ENCODE measurements around the gene SIRPA.
"Not testable (repeated sequence)": the region's sequence is repeated elsewhere in the genome, so short reads cannot be mapped to it uniquely, and the experiment has no call there.

Gene SIRPA

DNA sequence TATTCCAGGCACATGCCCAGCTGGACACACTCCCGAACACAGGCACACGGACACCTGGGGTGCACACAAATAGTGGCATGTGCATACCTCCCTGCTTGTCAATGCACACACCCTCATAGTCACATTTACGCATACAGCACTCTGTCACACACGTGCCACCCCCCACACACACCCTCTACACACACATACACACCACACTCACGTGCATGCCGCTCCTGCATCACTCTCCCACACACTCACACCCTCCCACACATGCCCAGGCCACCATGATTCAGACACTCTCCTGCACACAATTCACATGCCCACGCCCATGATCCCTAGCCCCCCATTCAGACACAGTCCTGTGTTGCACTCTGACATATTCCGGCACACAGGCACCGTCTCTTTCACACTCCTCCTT is 13.0 kb downstream of the SIRPA start:
- no peak for DNase-seq

DNA sequence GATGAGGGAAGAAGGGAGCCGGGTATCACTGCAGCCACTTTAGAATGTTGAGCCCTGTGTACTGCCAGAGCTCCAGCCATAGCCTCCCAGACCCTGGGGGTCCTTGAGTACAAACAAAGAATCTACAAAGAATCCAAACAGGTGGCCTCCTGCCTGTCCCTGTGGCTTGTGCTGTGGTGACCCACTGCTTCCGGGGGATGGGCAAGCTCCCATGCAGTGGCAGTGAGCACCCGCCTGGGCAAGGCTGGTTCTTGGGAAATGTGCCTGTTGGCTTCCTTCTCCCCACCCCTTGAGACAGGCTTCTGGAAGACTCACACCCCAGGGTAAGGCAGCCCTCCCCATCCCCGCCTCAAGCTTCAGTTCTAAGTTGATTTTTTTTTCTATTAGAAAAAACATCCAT is 13.9 kb downstream of the SIRPA start:
- no peak for DNase-seq

DNA sequence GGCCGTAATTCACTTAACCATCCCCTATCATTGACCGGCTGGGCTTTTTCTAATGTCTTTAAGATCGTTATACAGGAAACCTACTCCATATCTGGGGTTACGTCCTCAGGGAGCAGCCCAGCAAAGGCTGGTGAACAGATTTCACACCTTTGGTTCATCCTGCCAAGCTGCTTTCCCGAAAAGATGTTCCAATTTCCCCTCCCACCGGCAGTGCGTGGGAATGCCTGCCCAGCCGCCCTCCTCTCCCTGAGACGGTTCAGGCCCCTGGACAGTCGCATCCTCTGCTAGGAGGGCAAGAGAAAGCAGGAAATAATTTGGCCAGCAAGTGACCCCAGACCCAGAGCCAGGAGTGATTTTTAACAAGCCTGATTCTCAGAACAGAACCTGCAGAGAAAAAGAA is 16.3 kb downstream of the SIRPA start:
- DNase-seq: no peak

DNA sequence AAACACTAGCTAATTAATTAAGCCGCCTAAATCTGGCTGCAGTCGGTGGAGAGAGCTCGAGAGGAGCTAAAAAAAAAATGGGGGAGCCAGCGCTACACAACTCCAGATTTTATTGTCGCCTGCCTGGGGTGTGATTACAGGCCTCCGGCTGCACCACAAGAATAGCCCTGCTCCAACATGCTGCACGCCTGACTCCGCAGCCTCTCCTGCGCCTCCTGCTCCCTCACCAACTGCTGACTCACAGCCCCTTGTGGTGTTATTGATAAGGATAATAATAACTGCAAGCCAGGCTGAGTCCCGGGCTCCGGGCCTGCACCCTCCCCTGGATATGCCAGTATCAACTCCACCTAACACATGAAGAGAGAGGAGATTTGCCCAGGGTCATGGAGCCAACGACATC is 16.8 kb downstream of the SIRPA start:
- no peak for DNase-seq

DNA sequence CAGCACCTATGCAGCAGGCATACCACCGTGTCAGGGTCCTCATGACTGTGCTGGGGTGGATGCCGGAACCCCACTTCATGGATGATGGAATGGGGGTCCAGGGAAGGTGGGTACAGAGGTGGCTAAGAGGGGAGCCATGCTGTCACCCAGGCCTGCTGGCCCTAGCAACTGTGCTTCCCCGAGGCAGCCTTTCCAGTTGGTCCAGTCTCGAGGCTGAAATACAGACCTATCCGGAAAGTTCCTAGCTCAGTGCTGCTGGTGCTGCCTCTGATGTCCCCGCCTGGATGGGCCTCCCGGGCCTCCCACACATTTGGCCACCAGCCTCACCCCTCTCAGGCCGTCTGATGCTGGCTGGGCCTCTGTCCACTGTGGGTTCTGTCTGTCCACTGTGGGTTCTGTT is 17.4 kb downstream of the SIRPA start:
- DNase-seq: no peak

DNA sequence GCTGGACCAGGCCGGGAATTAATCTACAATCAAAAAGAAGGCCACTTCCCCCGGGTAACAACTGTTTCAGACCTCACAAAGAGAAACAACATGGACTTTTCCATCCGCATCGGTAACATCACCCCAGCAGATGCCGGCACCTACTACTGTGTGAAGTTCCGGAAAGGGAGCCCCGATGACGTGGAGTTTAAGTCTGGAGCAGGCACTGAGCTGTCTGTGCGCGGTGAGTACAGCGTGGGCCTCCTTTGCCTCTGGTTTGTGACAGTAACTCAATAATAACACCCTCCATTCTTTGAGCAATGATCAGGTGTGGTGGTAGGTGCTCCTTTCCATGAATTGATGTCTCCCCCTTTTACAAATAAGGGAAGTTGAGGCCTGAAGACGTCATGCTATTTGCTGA is 20.0 kb downstream of the SIRPA start:
- not testable (repeated sequence) for DNase-seq

DNA sequence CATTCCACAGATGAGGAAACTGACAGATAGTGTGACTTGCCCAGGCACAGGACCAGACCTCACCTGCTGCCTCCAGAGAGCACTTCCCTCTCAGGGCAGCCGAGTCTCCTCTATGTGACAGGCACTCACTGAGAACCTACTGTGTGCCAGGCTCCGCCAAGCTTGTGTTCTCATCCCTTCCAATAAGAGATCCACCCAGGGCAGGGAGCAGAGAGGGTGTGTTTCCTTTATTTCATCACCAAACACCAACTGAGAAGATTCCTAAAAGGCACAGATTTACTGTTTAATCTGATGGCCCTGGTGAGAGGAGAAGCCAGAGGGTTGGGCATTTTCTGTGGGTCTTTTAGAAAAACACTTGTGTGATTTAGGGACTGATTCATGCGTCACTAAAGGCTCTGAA is 20.5 kb downstream of the SIRPA start:
- DNase-seq: no peak

DNA sequence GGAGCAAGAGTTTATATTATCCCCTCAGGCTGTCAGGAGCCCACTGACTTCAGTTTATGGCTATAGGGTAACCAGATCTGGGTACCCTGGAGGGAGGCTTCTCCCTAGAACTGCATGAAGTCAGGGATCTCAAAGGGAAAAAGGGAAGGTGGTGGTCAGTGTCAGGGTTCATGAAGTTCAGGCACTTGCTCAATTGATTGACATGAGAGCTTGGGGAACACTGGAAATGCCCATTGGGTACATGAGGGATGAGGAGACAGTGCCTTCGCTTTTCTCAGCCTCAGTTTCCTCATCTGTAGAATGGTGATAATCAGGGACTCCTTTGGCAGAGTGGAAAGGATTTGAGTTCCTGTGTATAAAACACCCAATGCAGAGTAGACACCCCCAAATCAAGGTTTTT is 22.6 kb downstream of the SIRPA start:
- no peak for DNase-seq

DNA sequence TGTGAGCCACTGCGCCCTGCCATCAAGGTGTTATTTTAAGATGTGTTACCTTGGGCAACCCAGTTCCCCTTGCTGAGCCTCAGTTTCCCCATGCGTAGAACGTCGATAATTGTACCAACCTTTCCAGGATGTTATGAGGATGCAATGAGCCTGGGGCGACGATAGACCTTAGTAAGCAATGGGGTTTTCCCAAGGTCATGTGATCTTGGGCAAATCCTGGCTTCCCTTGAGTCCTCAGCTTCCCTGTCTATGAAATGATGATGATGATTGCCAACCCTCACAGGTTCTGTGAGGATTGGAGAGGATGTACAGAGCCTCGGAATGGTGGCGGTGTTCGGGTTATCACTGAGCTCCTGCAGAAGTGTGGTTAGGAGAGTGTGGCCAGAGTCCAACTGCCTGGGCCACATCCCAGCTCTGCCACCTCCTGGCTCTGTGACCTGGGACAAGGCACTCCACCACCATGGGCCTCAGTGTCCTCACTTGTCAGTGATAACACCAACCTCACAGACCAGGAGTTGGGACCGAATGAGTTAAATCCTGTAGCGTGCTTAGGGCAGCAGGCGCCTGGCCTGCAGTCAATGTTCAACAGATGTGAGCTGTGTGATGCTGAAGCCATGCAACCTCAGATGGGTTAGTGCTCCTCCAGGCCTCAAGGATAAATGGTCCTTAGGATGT is 23.4 kb downstream of the SIRPA start:
- DNase-seq: no peak

DNA sequence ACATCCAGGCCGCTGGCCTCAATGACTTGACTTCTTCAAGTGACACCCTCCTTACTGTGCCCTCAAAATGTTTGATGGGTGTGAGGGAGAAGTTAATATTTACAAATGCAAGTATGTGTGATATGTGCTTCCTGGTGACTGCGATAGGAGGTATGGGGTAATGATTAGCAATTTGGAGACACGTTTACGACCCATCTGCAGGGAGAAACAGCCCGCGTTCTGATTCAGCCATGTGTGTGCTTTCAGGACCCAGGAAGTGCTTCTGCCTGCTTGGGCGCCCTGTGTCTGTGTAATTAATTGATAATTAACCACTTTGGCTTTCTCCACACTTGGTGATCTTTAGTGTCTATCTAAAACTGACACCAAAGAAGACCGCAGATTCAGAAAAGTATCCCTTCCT is 25.0 kb downstream of the SIRPA start:
- DNase-seq: no peak

DNA sequence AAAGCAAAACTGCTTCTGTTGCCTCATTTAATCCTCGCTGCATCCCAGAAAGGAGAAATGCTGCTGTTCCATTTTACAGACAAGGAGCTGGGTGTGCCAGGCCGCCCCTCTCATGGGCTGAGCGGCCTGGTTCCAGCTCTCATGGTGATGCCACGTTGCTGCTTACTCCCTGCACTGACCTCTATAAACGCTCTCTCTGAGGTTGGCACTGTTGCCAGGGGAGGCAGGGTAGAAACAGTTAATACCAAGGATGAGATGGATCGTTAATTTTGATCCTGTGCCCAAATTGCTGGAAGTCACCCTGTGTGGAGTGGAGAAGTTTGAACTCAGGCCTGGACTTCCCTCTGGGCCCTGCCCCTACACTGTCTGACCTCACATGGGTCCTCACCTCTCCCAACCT is 25.6 kb downstream of the SIRPA start:
- DNase-seq: no peak

DNA sequence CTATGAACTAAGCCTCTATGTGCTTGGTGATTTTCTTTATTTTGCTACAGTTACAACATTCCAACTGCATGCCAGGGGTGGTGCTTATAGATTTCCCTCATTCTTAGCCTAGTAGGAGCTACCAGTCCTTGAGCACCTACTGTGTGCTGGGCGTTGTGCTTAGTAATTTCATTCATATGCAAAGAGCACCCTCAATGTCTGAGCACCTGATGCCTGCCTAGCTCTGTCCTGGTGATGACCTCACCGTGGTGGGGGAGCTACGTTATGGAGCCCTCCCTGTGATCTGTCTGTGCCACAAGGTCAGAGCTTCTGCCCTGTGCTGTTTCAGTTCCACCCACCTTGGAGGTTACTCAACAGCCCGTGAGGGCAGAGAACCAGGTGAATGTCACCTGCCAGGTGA is 26.8 kb downstream of the SIRPA start:
- not testable (repeated sequence) for DNase-seq

DNA sequence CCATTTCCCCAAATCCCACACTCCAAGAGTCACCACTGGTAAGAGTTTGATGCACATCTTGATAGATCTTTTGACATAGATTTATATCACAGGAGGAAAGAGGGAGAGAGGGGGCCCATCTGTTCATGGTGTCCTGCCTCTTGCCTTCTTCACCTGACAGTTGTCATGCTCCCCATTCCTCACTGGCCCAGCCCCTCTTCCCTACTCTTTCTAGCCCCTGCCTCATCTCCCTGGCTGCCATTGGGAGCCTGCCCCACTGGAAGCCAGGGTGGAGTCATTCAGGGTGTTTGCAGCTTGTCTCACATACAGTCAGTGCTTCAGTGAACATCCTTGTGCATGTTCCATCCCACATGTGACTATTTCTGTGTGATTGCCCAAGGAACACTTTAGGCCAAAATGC is 27.6 kb downstream of the SIRPA start:
- no peak for DNase-seq

DNA sequence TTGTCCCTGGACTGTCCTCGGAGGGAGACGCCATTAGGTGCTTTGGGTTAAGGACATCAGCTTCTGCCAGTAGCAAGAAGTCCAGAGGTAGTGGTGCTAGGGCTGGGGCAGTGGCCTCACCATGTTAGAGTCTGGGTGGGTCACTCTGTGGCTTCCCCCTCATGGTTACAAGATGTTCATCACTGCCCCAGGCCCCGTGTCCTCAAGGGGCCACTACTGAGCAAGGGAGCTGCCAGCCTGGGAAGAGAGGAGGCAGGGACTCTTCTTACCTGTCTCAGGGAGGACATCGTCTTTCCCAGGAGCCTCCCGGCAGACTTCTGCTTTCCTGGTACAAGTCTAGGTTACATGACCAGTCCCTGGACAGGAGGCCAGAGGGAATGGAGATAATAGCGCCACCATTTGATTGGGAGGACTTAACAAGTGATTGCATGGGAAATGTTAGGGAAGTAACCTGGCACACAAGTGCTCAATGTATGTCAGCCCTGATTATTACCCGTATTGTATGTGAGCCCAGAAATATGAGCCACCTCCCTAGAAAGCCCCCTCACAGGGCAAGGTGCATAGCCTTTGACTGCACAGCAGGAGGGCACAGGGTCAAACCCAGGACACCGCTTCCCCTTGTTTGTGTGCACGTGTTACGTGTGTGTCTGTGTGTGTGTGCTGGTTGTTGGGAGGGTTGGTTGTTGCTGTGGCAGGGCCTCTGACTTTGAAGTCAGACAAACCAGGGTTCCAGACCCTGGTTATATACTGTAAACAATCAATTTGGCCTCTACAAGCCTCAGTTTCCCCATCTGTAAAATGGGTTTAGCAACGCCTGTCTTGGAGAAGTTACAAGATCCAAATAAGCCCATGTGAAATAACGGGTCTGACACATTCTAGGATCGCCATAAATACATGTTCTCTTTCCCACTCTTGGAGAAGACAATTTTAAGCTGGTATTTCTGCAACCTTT is 30.0 kb downstream of the SIRPA start:
- no peak for DNase-seq

DNA sequence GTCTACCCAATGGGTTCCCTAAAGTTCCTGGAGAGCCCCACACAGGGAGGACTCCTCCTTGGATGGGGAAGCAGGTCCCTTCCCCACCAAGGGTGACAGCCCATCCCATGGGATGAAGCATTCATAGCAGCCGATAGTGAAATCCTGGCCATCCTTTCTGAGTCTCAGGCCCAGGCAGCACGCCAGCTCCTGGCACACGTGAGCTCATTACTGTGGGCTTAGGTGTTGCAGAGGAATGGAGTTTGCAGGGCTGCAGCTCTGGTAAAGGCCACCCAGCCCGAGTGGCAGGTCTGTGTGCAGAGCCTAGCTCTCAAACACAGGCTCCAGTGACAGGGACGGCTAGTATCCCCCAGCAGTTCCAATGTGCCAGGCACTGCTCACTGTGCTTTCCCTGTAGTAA is 31.0 kb downstream of the SIRPA start:
- no peak for DNase-seq

DNA sequence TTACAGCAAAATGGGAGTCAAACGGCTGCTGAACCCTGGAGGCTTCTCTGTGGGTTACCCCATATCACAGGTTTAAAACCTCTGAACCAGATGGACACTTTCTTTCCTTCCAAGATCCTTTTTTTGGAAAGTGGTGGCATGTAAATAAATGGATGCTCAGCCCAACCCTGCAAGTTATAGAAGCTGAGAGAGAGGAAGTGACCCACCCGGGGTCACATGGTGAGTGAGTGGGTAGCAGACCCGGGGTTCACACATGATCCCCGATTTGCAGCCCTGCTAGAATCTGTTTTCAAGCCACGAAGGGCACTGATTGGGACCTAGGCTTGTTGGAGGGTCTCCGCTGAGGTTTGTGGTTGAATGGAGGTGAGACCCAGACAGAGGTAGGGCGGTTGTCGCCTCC is 32.0 kb downstream of the SIRPA start:
- DNase-seq: no peak

DNA sequence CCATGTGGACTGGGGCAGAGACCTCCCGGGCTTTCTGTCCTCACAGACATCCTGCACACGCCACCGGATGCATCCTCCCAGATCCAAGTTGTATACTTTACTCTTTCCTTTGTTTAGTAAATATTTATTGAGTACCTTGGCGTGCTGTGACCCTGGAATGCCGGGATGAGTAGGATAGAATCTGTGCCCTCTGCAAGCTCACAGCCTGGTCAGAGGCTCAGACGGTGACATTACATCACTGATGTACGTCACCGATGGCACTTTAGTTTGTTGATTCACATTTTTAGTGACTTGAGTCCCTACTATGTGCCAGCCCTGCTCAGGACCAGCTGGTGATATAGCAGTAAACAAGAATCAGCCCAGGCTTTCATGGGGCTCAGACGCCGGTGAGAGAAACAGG is 32.9 kb downstream of the SIRPA start:
- no peak for DNase-seq

DNA sequence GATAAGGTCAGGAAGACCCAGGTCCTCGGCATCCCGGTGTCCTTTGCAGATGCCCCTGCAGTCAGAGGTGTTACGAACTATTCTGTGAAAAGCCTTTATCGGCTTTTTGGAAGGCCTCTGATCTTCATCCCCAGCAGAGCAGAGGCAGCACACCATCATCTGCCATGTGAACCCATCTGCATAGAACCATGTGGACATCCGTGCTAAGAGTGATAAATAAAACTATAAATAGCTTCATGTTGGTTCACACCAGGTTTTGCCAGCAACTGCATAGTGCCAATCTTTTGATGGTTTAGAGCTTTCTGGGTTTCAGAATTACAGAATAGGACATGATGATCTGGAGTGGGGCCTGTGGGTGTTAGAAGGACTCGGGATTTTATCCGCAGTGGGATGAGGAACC is 33.6 kb downstream of the SIRPA start:
- no peak for DNase-seq

DNA sequence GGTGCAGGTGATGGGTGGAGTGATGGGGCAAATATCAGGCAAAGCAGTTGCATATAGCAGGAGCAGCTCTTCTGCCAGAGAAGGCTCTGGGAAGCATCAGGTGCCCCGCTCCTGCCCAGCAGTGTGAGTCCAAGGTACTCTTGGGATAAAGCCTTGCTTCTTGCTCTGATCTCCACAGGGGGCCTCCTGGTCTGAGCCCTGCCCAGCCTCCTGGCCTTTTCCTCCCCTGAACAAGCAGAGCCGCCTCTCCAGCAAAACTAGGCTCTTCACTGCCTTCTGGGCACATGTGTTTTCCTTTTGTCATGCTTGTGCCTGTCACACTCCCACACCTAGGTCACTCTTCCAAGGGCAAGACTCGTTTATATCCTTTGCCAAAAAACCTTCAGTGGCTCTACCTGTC is 34.3 kb downstream of the SIRPA start:
- no peak for DNase-seq

DNA sequence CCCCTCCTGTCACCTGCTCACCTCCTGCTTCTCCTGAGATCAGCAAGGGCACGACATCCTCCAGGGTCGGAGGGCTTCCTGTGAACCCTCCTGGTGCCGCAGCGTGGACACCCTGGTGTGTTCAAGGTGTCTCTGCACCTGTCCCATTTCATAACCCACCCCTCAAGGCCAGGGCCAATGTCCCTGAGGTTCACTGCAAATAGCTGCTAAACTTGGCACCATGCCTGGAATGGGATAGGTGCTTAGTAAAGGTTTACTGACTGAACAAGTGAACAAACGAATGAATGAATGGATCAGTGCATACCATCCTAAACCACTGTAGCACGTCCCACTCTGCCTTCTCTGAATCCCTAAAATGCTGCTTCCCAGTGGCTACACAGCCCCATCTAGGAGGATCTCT is 35.0 kb downstream of the SIRPA start:
- DNase-seq: no peak

DNA sequence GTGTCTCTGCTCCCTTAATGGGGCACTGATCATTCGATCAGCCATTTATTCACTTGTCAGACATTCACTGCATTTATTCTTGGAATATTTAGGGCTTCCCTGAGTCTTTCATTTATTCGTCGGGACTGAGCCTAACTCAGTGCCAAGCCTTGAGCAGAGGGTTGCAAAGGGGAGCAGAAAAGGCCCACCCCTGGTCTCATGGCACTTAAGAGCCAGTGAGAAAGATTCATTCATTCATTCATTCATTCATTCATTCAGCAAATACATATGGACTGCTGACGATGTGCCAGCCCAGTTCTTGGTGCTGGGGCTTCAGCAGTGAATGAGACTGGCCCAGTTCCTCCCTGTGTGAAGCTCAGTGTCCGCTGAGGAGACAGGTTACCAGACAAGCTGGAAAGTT is 36.6 kb downstream of the SIRPA start:
- DNase-seq: no peak

DNA sequence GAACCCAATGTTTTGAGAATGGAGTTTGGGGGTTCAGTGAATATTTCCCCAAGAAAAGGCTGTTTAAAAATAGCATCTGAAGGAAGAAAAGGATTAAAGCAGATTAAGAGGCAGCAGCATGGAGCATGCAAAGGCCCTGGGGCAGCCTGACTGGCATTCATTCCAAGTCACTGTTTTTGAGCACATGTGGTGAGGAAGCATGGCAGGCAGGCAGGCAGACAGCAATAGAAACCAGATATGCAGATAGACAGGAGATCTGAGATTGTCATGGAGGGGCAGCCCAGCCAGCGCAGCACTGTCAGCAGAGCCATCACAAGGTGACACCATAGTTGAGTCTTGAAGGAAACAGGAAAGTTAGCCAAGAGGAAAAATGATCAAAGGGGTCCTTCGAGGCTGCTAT is 37.8 kb downstream of the SIRPA start:
- no peak for DNase-seq

DNA sequence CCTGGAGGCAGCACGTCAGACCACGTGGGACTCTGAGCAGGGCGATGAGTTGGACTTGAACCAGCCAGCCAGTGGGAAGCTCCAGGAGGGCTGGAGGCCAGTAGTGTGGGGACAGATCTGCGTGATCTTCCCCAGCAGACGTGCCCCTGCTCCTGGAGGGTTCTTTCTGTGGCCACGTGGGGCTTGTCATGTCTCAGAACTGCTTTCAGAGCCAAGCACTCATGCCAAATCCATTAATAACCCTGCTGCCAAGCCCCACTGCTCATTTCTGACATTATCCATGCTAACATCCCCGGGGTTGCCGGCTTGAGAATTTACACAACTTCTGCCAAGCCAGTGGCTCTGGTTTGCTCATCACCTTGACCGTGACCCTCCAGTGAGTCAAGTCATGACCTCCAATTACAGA is 38.3 kb downstream of the SIRPA start:
- no peak for DNase-seq

DNA sequence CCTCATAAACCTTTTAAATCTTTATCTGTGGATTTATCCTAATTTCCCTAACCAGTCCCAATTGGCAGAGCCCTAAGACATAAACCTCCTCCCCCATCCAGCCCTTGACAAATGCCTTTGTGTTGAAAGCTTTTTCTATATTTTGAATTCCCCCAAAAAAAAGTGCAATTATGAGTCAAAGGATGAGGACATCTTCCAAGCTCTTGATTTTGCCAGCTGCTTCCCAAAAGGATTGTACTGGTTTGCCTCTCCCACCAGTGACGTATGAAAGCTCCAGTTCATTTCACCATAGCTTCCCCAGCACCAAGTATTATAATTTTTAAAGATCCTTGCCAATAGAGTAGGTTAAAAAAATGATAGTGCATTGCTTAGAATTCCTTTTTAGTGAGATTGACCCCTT is 38.9 kb downstream of the SIRPA start:
- DNase-seq: no peak

Data from NCI-H1694 treated with DMSO at 0.1 percent for 48 hours (cell line).